ENCODE results near the gene IL34. TPM values are rescaled to one million over a fixed set of nuclear protein-coding genes. Genes with fewer than 3 reads are reported as not detected.

Gene IL34
- total and polyA plus RNA-seq, 5 donors from 2014 or later, result not detected

DNA sequence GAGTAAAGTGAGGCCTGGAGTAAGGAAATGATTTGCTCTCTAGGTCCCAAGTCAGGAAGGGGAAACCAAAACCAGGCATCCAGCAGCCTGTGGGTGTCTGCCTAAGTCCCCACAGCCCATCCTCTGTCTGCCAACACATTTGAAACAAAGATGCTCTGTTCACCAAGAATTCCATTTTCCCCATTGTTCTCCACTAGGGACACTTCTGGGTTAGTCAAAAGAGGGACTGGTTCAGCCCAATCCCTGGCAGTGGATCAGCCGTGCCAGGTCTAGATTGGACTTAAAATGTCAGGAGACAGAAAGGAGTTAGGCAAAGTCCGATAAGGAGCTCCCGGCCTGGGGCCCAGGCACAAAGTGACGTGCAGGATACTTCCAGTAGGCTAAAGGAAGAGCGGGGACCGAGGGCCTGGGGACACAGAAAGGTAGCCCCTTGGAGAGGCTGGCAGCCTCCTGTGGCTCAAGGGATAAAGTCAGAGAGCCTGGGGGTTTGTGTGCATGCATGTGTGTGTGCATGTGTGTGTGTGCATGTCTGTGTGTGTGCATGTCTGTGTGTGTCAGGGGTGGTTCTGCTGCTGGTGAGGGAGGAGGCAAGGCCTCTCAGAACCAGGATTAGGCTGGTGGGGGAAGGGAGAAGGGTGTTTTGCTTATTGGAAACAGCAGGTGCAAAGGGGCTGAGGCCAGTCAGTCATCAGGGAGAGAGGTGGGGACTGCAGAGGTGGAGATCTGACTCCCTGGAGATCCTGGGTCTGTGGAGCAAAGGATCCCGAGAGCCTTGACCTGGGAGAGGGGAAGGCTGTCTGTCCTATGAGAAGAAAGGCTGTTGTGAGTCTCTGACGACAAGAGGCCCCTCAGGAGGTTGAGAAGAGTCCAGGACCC, 41.7 kb upstream of the IL34 start:
- H3K9me3 ChIP-seq (ENCODE audit: control insufficient read depth in 2 of 2, low read length in 2 of 2), result no peaks in the 10 kb centered on the region
- ATAC-seq (ENCODE audit: low read depth in 2 of 2), result no peak
- H3K4me1 Mint-ChIP-seq, result no peaks in the 10 kb centered on the region
- no peaks in the 10 kb centered on the region for H3K36me3 Mint-ChIP-seq
- H3K9me3 Mint-ChIP-seq, result no peaks in the 10 kb centered on the region
- no peak overlapping the region for H3K4me3 ChIP-seq (ENCODE audit: low read depth, low read length)
- peak overlapping the region in 1 of 3 donors; percentile 55 for H3K27ac Mint-ChIP-seq
- H3K27me3 ChIP-seq (ENCODE audit: control insufficient read depth, insufficient read depth, low read length), result no peaks in the 10 kb centered on the region
- H3K36me3 ChIP-seq (ENCODE audit: control insufficient read depth, insufficient read depth, low read length), result no peaks in the 10 kb centered on the region
- no peak overlapping the region for H3K4me3 Mint-ChIP-seq
- no peaks in the 10 kb centered on the region for H3K4me1 ChIP-seq (ENCODE audit: control insufficient read depth, insufficient read depth, low read length, poor library complexity, severe bottlenecking)
- peaks cover 12% of the 10 kb centered on the region for H3K27me3 Mint-ChIP-seq
- no peak for DNase-seq
- H3K27ac ChIP-seq (ENCODE audit: insufficient read depth, low read length, poor library complexity, severe bottlenecking), result no peak overlapping the region

GRCh38 chr16:70605283-70605657, 41.1 kb upstream of the IL34 start:
- H3K27ac Mint-ChIP-seq, result no peak overlapping the region
- no peak overlapping the region for H3K27ac ChIP-seq (ENCODE audit: insufficient read depth, low read length, poor library complexity, severe bottlenecking)
- no peaks in the 10 kb centered on the region for H3K9me3 ChIP-seq (ENCODE audit: control insufficient read depth in 2 of 2, low read length in 2 of 2)
- no peaks in the 10 kb centered on the region for H3K27me3 ChIP-seq (ENCODE audit: control insufficient read depth, insufficient read depth, low read length)
- H3K4me3 ChIP-seq (ENCODE audit: low read depth, low read length), result no peak overlapping the region
- H3K36me3 ChIP-seq (ENCODE audit: control insufficient read depth, insufficient read depth, low read length), result no peaks in the 10 kb centered on the region
- H3K27me3 Mint-ChIP-seq, result peaks cover 12% of the 10 kb centered on the region
- ATAC-seq (ENCODE audit: low read depth in 2 of 2) (no peak), DNase-seq (no peak)
- no peaks in the 10 kb centered on the region for H3K4me1 Mint-ChIP-seq
- H3K4me1 ChIP-seq (ENCODE audit: control insufficient read depth, insufficient read depth, low read length, poor library complexity, severe bottlenecking), result no peaks in the 10 kb centered on the region
- H3K4me3 Mint-ChIP-seq, result no peak overlapping the region
- no peaks in the 10 kb centered on the region for H3K36me3 Mint-ChIP-seq
- no peaks in the 10 kb centered on the region for H3K9me3 Mint-ChIP-seq

- Mint-ChIP-seq H3K9me3 (no peaks in the 10 kb centered on the region), H3K27ac (no peak overlapping the region), H3K4me3 (no peak overlapping the region), H3K27me3 (peaks cover 17% of the 10 kb centered on the region), H3K36me3 (no peaks in the 10 kb centered on the region), H3K4me1 (peaks cover 0 to 4% (median 0%) of the 10 kb centered on the region in 4 donors)
- DNase-seq (no peak), ATAC-seq (ENCODE audit: low read depth in 2 of 2) (no peak)
- Histone ChIP-seq H3K36me3 (ENCODE audit: control insufficient read depth, insufficient read depth, low read length) (no peaks in the 10 kb centered on the region), H3K27ac (ENCODE audit: insufficient read depth, low read length, poor library complexity, severe bottlenecking) (no peak overlapping the region), H3K27me3 (ENCODE audit: control insufficient read depth, insufficient read depth, low read length) (no peaks in the 10 kb centered on the region), H3K9me3 (ENCODE audit: control insufficient read depth in 2 of 2, low read length in 2 of 2) (no peaks in the 10 kb centered on the region), H3K4me1 (ENCODE audit: control insufficient read depth, insufficient read depth, low read length, poor library complexity, severe bottlenecking) (no peaks in the 10 kb centered on the region), H3K4me3 (ENCODE audit: low read depth, low read length) (no peak overlapping the region)
Observed at GRCh38 chr16:70608521-70608920, 37.8 kb upstream of the IL34 start.

DNA sequence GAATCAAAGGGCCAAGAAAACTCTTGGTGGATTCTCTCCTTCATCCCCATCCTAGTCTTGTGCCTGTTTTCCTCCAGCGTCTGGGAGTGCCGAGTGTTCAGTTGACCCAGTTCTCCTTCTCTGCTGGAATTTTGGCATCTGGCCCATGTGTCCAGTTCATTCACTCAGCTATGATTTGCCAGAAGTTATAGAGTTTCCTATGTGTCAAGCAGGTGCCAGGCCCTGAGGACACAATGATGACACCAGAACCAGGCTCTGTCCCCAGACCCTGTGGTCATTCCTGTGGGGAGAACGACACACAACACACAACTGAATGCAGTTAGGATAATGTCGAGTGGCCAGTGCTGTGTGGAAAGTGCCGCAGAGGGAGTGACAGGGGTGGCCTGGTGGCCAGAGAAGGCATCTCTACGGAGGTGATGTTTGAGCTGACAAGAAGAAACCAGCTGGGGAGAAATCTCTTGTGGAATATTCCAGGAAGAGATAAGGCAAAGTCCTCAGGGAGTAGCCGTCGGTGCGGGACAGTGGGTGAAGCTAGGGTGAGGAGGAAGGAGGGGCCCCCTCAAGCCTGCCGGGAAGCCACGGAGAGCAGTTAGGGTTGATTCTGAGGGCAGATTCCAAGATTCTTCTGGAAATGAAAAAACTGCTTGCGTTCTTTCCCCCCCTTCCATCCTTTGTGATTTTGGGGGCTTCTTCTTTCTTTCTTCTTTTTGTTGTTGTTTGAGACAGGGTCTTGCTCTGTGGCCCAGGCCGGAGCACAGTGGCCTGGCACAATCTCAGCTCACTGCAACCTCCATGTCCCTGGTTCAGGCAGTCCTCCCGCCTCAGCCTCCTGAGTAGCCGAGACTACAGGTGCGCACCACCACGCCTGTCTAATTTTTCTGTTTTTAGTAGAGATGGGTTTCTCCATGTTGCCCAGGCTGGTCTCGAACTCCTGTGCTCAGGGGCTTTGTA, 35.8 kb upstream of the IL34 start:
- Histone ChIP-seq H3K4me1 (ENCODE audit: control insufficient read depth, insufficient read depth, low read length, poor library complexity, severe bottlenecking) (no peaks in the 10 kb centered on the region), H3K36me3 (ENCODE audit: control insufficient read depth, insufficient read depth, low read length) (no peaks in the 10 kb centered on the region), H3K4me3 (ENCODE audit: low read depth, low read length) (no peak overlapping the region), H3K27ac (ENCODE audit: insufficient read depth, low read length, poor library complexity, severe bottlenecking) (no peak overlapping the region), H3K27me3 (ENCODE audit: control insufficient read depth, insufficient read depth, low read length) (no peaks in the 10 kb centered on the region), H3K9me3 (ENCODE audit: control insufficient read depth in 2 of 2, low read length in 2 of 2) (no peaks in the 10 kb centered on the region)
- H3K27ac Mint-ChIP-seq, result peak overlapping the region in 1 of 3 donors; percentile 48
- H3K4me1 Mint-ChIP-seq, result peaks cover 0 to 4% (median 0%) of the 10 kb centered on the region in 4 donors
- peaks cover 20% of the 10 kb centered on the region for H3K27me3 Mint-ChIP-seq
- H3K4me3 Mint-ChIP-seq, result no peak overlapping the region
- H3K36me3 Mint-ChIP-seq, result no peaks in the 10 kb centered on the region
- ATAC-seq (ENCODE audit: low read depth in 2 of 2), result no peak
- no peaks in the 10 kb centered on the region for H3K9me3 Mint-ChIP-seq
- no peak for DNase-seq

DNA sequence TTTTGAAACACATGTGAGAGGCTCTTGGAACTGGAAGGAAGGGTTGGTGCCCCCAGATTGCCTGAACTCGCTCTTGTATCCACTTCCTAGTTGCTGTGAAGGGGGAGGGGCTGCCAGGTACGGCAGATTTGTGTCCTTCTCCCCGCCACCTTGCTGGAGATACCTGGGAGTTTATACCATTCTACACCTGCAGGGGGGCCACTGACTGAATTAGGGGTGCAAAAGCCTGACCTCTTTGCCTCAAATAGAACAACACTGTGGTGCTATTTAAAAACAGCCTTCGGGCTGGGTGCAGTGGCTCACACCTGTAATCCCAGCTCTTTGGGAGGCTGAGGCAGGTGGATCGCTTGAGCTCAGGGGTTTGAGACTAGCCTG, 35.1 kb upstream of the IL34 start:
- no peak overlapping the region for H3K27ac Mint-ChIP-seq
- no peak for DNase-seq
- H3K9me3 Mint-ChIP-seq, result no peaks in the 10 kb centered on the region
- Histone ChIP-seq H3K9me3 (ENCODE audit: control insufficient read depth in 2 of 2, low read length in 2 of 2) (no peaks in the 10 kb centered on the region), H3K27ac (ENCODE audit: insufficient read depth, low read length, poor library complexity, severe bottlenecking) (no peak overlapping the region), H3K27me3 (ENCODE audit: control insufficient read depth, insufficient read depth, low read length) (no peaks in the 10 kb centered on the region), H3K4me3 (ENCODE audit: low read depth, low read length) (no peak overlapping the region), H3K4me1 (ENCODE audit: control insufficient read depth, insufficient read depth, low read length, poor library complexity, severe bottlenecking) (no peaks in the 10 kb centered on the region), H3K36me3 (ENCODE audit: control insufficient read depth, insufficient read depth, low read length) (no peaks in the 10 kb centered on the region)
- peaks cover 0 to 4% (median 0%) of the 10 kb centered on the region in 4 donors for H3K4me1 Mint-ChIP-seq
- H3K4me3 Mint-ChIP-seq, result no peak overlapping the region
- no peaks in the 10 kb centered on the region for H3K36me3 Mint-ChIP-seq
- H3K27me3 Mint-ChIP-seq, result peaks cover 20% of the 10 kb centered on the region
- no peak for ATAC-seq (ENCODE audit: low read depth in 2 of 2)

- Histone ChIP-seq H3K4me3 (ENCODE audit: low read depth, low read length) (no peak overlapping the region), H3K4me1 (ENCODE audit: control insufficient read depth, insufficient read depth, low read length, poor library complexity, severe bottlenecking) (no peaks in the 10 kb centered on the region), H3K27me3 (ENCODE audit: control insufficient read depth, insufficient read depth, low read length) (no peaks in the 10 kb centered on the region), H3K27ac (ENCODE audit: insufficient read depth, low read length, poor library complexity, severe bottlenecking) (no peak overlapping the region), H3K36me3 (ENCODE audit: control insufficient read depth, insufficient read depth, low read length) (no peaks in the 10 kb centered on the region), H3K9me3 (ENCODE audit: control insufficient read depth in 2 of 2, low read length in 2 of 2) (no peaks in the 10 kb centered on the region)
- Mint-ChIP-seq H3K27ac (no peak overlapping the region), H3K36me3 (no peaks in the 10 kb centered on the region), H3K4me3 (no peak overlapping the region), H3K4me1 (peaks cover 0 to 4% (median 0%) of the 10 kb centered on the region in 4 donors), H3K27me3 (peaks cover 20% of the 10 kb centered on the region), H3K9me3 (no peaks in the 10 kb centered on the region)
- no peak for DNase-seq
- no peak for ATAC-seq (ENCODE audit: low read depth in 2 of 2)
Observed at GRCh38 chr16:70611785-70612303, 34.5 kb upstream of the IL34 start.

- H3K36me3 ChIP-seq (ENCODE audit: control insufficient read depth, insufficient read depth, low read length), result no peaks in the 10 kb centered on the region
- DNase-seq (no peak), ATAC-seq (ENCODE audit: low read depth in 2 of 2) (no peak)
- no peaks in the 10 kb centered on the region for H3K9me3 Mint-ChIP-seq
- H3K27ac ChIP-seq (ENCODE audit: insufficient read depth, low read length, poor library complexity, severe bottlenecking), result no peak overlapping the region
- H3K27ac Mint-ChIP-seq, result no peak overlapping the region
- no peaks in the 10 kb centered on the region for H3K9me3 ChIP-seq (ENCODE audit: control insufficient read depth in 2 of 2, low read length in 2 of 2)
- no peaks in the 10 kb centered on the region for H3K36me3 Mint-ChIP-seq
- peaks cover 13% of the 10 kb centered on the region for H3K27me3 Mint-ChIP-seq
- H3K27me3 ChIP-seq (ENCODE audit: control insufficient read depth, insufficient read depth, low read length), result no peaks in the 10 kb centered on the region
- H3K4me3 Mint-ChIP-seq, result no peak overlapping the region
- H3K4me1 Mint-ChIP-seq, result peaks cover 0 to 4% (median 0%) of the 10 kb centered on the region in 4 donors
- no peaks in the 10 kb centered on the region for H3K4me1 ChIP-seq (ENCODE audit: control insufficient read depth, insufficient read depth, low read length, poor library complexity, severe bottlenecking)
- H3K4me3 ChIP-seq (ENCODE audit: low read depth, low read length), result no peak overlapping the region
Observed at GRCh38 chr16:70612931-70613330, 33.4 kb upstream of the IL34 start.
